ENCODE measurements around the gene ADIPOR1.
"Not testable (repeated sequence)": the region's sequence is repeated elsewhere in the genome, so short reads cannot be mapped to it uniquely, and the experiment has no call there.

The ADIPOR1 gene, protein sequence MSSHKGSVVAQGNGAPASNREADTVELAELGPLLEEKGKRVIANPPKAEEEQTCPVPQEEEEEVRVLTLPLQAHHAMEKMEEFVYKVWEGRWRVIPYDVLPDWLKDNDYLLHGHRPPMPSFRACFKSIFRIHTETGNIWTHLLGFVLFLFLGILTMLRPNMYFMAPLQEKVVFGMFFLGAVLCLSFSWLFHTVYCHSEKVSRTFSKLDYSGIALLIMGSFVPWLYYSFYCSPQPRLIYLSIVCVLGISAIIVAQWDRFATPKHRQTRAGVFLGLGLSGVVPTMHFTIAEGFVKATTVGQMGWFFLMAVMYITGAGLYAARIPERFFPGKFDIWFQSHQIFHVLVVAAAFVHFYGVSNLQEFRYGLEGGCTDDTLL

DNA sequence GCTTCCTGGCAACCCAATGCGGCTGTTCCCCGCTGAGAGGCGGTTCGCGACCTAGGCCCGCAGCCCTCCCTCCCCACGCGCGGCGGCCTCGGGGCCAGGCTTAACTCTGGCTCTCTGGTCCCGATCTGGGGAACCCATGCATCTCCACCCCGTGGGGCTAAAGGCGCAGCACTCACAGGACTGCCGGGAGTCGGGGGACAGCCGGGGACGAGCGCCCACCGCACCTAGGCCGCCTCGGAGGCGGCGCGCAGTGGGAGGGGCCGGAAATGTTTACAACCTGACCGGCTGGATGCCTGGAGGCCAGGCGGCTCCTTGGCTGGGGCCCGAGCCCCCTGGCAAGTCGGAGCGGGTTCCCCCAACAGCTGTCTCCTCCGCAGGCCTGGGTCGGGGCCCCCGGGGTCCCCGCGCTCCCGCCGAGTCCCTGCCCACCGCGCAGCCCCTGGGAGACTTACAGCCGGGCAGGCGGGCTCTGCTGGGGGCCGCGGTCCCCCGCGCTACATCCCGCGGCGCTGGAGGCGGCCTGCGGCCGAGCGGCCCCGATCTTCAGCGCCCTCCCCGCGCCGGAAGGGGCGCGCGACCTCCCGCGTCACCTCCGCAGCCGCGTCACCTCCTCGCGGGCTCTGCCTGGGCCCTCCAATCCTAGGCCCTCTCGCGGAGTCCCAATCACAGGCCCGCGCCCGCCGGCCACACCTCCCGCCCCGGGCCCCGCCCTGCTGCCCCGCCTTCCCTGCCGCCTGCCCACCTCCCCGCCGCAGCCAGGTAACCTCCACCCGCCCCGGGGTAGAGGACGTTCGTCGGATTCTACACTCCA is at the start of gene ADIPOR1:
TSS of gene ADIPOR1 (minus strand) at position 580 of the 811 bp plus-strand sequence. CDS start 7,242 bp downstream, outside the sequence.
- H3K4me3 ChIP-seq (replicated peaks in 1 of 2; ENCODE audit: low read depth in 2 of 2, low read length in 2 of 2) = peak within 1 kb of the TSS; percentile 82 to 86
- TF ChIP-seq, protein P1, sequence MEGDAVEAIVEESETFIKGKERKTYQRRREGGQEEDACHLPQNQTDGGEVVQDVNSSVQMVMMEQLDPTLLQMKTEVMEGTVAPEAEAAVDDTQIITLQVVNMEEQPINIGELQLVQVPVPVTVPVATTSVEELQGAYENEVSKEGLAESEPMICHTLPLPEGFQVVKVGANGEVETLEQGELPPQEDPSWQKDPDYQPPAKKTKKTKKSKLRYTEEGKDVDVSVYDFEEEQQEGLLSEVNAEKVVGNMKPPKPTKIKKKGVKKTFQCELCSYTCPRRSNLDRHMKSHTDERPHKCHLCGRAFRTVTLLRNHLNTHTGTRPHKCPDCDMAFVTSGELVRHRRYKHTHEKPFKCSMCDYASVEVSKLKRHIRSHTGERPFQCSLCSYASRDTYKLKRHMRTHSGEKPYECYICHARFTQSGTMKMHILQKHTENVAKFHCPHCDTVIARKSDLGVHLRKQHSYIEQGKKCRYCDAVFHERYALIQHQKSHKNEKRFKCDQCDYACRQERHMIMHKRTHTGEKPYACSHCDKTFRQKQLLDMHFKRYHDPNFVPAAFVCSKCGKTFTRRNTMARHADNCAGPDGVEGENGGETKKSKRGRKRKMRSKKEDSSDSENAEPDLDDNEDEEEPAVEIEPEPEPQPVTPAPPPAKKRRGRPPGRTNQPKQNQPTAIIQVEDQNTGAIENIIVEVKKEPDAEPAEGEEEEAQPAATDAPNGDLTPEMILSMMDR (IDR thresholded peaks at IDR 0.05; ENCODE audit: low read depth, low read length) = no peak
- peak; percentile 78 to 88 for DNase-seq (ENCODE audit: low read depth in 2 of 2)

DNA sequence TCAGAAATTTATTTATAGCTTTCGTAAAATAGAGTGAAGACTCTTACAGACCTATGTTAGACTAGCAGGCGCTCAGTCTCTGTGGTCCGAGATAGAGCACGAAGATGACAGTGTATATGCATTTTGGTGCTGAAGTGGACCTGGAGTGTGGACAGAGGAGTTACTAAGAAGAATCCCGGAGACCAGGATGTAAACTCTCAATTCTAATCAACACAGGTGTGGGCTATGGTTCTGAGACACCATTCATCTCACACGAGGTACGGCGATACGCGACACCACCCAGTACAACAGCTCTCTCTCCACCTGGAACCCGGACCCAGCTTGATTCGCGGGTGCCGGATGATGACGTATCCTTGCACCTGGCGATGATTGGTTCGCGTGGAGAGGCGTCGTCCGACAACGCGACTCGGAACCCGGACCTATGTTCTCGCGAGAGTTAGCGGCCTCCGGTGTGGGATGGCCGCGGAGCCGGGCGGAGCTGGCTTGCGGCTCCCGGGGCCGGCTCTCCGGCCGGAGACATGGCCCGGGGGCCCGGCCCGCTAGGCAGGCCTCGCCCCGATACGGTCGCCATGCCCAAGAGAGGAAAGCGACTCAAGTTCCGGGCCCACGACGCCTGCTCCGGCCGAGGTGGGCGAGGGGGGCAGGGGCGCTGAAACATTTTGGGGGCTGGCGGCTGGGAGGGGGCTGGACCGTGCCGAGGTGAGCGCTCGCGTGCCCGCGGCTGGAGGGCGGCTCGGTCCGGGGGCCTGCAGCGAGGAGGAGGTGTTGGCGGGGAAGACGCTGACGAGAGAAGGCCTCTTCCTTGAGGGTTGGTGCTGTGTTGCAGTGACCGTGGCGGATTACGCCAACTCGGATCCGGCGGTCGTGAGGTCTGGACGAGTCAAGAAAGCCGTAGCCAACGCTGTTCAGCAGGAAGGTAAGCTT is 49.1 kb upstream of the ADIPOR1 start, which contains the start of gene TMEM183A:
TSS of gene TMEM183A (plus strand) at position 427 of the 924 bp plus-strand sequence. CDS start at position 519, 92 bp downstream.
- H3K4me3 ChIP-seq (replicated peaks in 1 of 2; ENCODE audit: low read depth in 2 of 2, low read length in 2 of 2) = peak within 1 kb of the TSS; percentile 80 to 92

DNA sequence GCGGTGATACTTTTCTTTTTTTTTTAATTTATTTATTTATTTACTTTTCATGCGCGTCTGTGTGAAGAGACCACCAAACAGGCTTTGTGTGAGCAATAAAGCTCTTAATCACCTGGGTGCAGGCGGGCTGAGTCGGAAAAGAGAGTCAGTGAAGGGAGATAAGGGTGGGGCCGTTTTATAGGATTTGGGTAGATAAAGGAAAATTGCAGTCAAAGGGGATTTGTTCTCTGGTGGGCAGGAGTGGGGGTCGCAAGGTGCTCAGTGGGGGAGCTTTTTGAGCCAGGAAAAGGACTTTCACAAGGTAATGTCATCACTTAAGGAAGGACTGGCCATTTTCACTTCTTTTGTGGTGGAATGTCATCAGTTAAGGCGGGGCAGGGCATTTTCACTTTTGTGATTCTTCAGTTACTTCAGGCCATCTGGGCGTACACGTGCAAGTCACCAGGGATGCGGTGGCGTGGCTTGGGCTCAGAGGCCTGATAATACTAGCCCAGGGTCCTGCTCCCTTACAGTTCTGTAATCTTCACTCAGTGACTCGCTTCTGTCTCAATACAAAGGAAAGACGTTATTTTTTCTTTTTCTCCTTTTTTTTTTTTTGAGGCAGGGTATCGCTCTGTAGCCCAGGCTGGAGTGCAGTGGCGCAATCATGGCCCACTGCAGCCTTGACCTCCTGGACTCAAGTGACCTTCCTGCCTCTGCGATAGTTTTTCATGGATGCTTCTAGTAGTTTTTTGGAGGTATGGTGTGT is 47.5 kb upstream of the ADIPOR1 start:
- H3K4me3 ChIP-seq (replicated peaks in 1 of 2; ENCODE audit: low read depth in 2 of 2, low read length in 2 of 2); DNase-seq (ENCODE audit: low read depth in 2 of 2): not testable (repeated sequence)

More for the DNA sequence above, 49.1 kb upstream of the ADIPOR1 start, which contains the start of gene TMEM183A:
- TF ChIP-seq, protein P1 (IDR thresholded peaks at IDR 0.05; ENCODE audit: low read depth, low read length) = no peak
- DNase-seq (ENCODE audit: low read depth in 2 of 2) = peak; percentile 97 to 98

DNA sequence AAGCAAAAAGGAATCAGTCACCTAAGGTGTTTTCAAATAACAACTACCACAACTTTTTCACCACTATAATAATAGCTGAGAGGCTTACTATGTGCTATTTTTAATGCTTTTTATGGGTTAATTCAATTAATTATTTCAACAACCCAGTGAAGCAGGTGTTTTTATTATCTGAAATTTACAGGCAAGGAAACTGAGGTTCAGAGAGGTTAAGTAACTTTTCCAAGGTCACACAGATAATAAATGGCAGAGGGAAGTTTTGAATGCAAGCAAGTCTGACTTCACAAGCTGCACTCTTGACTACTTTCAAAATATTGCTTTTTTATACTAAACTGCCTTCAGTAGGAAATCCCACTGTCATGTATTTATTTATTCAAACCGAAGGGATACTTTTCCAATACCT is 44.8 kb upstream of the ADIPOR1 start:
- no peak overlapping the region for H3K4me3 ChIP-seq (replicated peaks in 1 of 2; ENCODE audit: low read depth in 2 of 2, low read length in 2 of 2)
- TF ChIP-seq, protein P1 (IDR thresholded peaks at IDR 0.05; ENCODE audit: low read depth, low read length) = no peak

DNA sequence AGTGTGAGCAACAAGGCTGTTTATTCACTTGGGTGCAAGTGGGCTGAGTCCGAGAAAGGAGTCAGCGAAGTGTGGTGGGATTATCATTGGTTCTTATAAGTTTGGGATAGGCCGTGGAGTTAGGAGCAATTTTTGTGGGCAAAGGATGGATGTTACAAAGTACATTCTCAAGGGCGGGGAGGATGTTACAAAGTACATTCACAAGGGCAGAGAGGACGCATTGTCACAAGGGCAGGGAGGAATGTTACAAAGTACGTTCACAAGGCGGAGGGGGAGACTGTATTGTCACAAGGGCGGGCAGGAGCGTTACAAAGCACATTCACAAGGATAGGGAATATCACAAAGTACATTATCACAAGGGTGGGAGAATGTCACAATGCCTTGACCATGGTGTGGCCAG is 43.9 kb upstream of the ADIPOR1 start:
- TF ChIP-seq, protein P1 (IDR thresholded peaks at IDR 0.05; ENCODE audit: low read depth, low read length) = no peak
- no peak overlapping the region for H3K4me3 ChIP-seq (replicated peaks in 1 of 2; ENCODE audit: low read depth in 2 of 2, low read length in 2 of 2)
- DNase-seq (ENCODE audit: low read depth in 2 of 2) = no peak

More for the DNA sequence above, 44.8 kb upstream of the ADIPOR1 start:
- no peak for DNase-seq (ENCODE audit: low read depth in 2 of 2)

DNA sequence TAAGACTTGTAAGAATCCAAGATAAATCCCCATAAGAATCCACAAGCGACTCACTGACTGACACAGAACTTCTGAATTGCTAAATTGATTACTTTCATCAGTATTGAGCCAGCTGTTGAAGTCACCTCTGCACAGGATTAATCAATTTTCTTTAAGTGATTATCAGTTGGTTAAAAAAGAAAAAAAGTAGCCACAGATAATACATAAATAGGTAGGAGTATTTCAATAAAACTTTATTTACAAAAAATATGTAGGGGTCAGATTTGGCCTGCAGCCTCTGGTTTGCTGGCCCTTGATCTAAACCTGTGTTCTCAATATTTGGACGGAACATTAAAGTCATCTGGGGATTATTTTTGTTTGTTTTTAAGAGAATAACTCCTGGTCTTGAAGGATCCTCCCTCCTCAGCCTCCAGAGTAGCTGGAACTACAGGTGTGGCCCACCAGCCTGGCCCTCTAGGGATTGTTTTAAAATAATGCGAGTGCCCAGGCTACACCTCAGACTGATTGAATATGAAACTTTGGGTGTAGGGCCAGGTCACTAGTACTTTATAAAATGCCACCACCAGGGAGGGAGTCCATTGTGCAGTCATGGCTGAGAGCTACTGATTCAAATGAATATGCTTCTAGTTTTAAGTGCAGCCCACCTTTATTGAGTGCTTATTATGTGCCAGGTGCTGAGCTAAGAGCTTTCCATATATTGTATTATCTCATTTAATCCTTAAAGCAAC is 42.3 kb upstream of the ADIPOR1 start:
- no peak overlapping the region for H3K4me3 ChIP-seq (replicated peaks in 1 of 2; ENCODE audit: low read depth in 2 of 2, low read length in 2 of 2)
- DNase-seq (ENCODE audit: low read depth in 2 of 2) = no peak
- TF ChIP-seq, protein P1 (IDR thresholded peaks at IDR 0.05; ENCODE audit: low read depth, low read length) = no peak
